Renal pelvis (tissue), 4 donors: ENCODE measurements around the gene PAX5. TPM values are rescaled to one million over a fixed set of nuclear protein-coding genes. Genes with fewer than 3 reads are reported as not detected.
A peak's percentile ranks its signal among the peaks of the same experiment; 100 is the strongest.

Experiments used
- DNase-seq: peaks from one replicate; pipeline ENCODE4 v3.0.0-alpha.2; 2013
- polyA plus RNA-seq, 3 donors: library from polyadenylated mRNA; unstranded; fragments of 120-200 nt; gene quantifications; one replicate each; pipeline ENCODE4 v1.2.1, GENCODE V29; 2013; ENCODE audit not compliant: insufficient read length in 3 of 3

Gene PAX5
- polyA plus RNA-seq, 3 donors: 0.05 to 0.27 (median 0.09) TPM

DNA sequence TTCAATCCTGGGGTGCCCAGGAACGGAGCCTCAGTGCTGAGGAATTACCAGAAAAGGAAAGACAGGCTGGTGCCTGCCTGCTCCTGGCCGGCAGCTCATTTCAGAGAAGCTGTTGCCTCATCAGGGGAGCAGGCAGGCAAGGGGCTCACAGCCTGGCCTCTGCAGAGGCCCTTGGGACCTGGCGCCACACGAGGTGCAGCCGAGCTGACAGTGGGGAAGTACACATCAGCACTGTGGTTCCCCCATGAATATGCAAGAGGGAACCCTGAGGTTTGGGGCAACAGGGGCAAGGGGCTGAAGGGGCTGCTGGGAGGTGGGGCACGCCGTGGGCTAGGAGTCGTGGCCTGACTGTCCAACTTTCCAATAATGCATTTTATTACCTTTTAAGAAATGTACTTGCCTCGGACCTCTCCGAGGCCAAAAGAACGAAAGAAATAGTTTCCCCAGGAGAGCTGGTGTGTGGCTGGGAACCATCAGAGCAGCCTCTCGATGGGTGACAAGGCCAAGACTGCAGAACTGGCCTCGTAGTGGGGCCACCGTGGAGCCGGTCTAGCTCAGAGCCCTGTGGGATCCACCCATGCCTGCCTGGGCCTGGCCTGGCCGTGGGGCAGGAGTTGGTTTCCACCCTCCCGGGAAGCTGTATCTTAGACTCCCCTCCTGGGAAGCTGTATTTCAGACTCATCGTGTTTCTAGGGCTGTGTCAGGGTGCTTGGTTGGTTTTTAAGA lies 198.6 kb downstream of the PAX5 start:
- no peak for DNase-seq

DNA sequence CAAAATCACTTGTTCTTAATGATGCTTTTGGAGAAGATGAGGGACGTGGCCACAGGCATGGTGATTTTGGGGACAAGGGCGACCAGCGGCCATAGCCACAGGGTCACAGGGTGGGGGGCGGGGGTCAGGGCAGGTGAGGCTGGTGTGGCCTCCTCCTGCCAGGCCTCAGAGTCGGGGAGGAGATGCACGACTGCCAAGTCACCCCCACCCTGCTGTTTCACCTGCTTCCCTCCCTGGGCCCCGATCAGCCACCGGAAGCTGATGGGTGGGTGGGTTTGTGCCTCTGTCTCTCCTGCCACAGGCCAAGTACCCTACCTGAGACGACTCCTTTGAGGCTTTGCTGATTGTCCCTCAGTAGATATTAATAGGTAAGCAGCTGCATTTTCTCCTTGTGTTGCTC lies 199.3 kb downstream of the PAX5 start:
- no peak for DNase-seq

DNA sequence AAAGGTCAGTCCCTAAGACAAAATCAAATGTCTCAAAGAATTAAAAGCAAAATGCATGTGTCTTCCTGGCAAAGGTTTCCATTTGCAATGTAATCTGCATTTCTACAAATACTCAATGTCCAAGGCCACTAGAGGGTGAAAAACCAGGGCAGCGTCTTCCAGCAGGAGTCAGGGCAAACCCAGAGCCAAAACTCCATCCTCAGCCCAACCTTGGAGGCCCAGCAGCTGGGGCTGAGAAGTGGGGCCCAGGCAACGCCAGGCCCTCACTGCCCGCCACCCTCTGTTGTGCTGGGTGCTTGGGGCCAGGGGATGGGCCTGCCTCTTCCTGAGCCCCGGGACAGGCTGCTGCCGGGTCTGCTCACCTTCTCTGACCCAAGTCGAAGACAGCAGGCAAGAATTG lies 200.1 kb downstream of the PAX5 start:
- DNase-seq: no peak

DNA sequence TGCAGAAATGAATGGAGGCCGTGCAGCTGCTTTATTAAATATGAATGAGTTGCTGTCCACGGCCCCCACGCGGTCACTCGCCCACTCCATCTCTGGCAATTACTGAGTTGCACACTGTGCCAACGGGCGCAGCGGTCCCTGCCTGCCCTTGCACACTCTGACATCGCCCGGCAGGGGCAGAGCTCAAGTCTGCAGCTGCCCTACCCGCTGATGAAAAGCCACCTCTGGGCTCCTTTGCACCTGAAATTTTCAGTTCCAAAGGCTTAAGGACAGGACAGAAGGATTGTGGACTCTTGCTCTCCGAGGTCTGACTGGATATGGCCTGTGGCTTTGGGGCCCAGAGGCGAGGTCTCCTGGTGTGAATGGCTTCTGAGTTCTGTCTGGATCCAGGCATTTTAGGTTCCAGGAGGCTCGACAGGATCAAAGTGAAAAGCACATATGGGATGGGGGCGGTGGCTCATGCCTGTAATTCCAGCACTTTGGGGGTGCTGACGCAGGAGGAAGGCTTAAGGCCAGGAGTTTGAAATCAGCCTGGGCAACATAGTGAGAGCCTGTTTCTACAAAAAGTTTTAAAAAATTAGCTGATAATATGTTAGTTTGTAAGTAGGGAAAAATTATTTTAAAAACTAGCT lies 201.8 kb downstream of the PAX5 start:
- no peak for DNase-seq

DNA sequence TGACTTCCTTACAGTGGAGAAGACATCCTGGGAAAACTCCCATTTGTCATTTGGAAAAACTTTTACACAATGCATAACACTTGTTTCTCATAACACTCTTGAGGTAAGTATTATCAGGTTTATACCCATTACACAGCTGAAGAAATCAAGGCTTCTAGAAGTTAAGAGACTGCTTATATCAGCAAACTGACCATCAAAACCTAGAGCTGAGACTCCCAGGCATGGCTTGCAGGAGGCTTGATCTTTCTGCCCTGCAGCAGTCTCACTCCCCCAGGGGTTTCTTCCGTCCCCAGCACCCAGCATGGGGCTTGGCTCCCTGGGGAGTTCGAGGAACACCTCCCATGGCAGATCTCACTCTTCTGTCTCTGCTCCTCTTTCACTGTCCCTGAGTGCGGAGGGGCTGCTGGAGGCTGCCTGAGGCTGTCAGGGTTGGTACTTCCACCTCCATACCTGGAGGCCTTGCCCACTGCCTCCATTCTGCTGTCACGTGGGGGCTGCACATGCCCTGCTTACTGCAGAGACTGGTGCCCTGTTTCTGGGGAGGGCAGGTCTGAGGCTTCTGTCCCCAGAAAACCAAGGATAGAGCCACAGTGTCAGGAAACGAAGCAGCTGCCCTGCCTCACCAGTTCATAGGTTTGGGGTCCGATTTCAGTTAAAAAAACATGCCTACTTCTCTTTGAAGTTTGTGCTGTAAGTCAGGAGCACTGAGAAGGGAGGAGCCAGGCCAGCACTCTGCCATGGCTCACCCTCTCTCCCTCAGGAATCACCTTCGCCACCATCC lies 202.5 kb downstream of the PAX5 start:
- no peak for DNase-seq

DNA sequence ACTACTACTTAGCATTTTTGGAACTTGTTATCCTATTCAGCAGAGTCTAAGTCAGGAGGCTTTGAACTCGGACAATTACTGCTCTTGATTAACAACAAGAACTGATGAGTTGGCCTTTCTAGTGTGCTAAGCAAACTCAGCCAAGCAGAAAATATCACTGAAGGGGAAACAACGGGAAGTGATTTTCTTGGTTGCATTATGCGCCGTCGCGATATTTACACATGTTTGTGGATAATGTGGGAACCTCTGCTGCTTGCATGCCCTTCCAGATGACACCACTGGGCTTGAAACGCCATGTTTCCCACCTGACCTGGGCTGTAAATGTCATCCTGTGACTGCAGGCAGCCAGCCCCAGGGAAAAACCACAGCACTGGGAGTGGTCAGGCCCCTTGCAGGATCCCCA lies 205.5 kb downstream of the PAX5 start:
- no peak for DNase-seq

DNA sequence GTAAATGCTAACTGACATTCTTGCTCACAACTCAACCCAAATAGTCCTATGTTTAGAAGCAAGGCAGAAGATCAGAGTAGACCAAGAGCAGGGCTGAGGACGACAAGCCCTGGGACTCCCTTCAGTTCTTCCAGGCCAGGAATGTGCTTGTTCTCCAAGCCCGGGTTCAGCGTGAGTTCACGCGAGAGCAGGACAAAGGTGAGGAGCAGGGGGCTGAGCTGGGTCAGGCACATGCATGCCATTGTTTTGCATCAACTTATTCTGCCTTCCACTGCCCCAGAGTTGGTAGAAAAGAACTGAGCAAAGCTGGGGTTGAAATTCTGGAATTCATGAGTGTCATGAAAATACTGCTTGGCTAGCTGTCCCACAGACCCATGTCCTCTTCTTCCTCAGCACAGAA lies 206.5 kb downstream of the PAX5 start:
- no peak for DNase-seq

DNA sequence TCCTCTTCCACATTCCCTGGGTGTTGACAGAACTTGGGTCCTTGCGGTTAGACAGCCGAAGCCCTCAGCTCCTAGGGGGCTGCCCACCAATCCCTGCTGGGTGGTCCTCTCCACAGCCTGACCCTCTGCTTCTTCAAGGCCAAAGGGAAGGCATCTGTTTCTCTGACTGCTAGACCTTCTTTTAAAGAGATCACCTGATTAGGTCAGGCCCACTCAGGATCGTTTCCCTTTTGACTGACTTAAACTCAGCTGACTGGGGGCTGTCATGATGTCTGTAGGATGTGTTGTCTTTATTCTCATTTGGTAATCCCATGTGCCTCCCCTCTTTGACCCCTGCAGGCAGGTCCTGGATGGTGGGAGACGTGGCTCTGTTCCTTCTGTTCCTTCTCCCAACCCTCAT lies 207.5 kb downstream of the PAX5 start:
- no peak for DNase-seq

DNA sequence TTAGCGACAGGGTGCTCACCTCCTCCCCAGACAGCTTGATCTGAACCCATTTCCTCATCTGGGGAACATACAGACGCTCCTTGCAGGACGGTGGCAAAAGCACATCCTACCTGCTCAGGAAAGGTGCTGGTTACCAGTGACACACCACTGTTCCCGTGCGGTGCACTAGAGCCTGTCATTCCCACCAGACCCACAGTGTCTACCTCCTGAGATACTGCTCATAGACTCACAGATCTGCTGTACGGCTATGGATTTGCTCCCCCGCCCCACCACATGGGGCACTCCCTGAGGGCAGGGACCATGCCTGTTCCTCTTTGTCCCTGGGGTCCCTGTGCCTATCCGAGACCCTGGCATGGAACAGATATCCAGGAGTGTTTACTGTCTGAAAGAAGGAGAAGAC lies 208.9 kb downstream of the PAX5 start:
- DNase-seq: no peak

DNA sequence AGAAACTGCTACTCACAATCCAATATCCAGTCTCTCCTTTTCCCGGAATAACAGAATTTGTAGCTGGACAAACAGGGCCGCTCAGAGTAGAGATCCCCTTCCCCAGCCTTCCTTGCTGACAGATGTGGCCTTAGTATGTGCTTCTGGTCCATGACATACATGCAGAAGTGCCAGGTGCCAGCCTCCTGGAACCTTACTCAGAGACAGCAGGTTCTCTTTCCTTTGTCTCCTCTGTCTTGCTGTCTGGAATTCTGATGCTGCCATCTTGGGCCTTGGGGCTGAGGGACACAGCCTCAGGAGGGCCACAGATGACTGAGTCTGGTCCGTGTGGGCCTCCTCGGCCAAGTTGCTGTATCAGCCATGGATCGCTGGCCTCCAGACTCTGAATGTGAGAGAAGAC lies 210.1 kb downstream of the PAX5 start:
- DNase-seq: no peak

DNA sequence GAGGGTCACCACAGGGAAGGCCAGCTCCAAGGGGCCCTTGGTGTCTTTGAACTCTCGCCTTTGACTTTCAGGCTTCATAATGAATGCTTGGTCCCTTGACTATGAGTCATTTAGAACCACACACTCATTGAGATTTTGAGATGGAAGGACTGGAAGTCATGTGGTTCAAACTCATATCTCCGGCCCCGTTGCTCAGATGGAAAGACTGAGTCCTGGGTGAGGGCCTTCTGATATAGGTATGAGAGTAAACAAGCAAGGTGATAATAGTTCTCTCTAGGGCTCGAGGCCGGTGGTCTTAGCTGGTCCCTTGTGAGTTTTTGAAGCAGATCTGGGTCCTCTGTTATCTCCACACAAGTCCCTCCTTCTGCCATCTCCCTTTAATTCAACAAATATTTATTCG lies 210.6 kb downstream of the PAX5 start:
- no peak for DNase-seq

DNA sequence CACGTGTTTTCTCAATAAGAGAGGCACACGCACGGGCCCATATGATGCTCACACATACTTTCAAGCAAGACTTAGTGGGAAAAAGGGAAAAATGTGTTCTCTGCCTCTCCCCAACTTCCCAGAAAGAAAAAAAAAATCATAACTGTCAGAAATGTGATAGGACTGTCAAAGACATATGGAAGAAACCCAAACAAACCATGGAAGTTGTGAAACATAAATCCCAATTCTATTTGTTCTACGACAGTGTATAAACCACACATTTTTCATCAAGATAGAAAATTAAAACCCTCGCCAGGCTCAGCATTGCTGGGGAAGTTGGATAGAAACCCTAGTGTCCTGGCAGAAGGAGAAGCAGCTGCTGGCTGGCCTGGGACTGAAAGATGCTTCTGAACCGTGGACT lies 211.9 kb downstream of the PAX5 start:
- no peak for DNase-seq

DNA sequence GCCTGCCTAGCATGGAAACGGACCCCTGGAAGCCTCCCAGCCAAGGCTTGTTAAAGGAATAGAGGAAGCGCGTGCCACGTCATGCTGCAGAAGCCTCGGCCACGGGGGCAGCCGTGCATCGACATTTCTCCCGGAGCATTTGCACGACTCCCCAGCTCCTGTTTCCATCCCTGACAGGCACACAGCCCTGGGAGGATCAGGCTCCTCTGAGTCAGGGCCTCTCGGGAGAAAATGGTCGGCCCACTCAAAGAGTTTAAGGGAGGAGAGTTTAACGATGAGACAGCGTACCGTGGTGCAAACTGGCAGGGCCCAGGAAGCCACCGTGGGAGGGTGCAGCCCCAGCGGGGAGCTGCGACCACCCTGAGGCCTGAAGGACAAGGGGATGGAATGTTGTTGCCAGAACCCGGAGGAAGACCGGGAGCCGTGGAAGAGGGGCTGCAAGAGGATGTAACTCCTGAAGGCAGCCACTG lies 213.6 kb downstream of the PAX5 start:
- no peak for DNase-seq

DNA sequence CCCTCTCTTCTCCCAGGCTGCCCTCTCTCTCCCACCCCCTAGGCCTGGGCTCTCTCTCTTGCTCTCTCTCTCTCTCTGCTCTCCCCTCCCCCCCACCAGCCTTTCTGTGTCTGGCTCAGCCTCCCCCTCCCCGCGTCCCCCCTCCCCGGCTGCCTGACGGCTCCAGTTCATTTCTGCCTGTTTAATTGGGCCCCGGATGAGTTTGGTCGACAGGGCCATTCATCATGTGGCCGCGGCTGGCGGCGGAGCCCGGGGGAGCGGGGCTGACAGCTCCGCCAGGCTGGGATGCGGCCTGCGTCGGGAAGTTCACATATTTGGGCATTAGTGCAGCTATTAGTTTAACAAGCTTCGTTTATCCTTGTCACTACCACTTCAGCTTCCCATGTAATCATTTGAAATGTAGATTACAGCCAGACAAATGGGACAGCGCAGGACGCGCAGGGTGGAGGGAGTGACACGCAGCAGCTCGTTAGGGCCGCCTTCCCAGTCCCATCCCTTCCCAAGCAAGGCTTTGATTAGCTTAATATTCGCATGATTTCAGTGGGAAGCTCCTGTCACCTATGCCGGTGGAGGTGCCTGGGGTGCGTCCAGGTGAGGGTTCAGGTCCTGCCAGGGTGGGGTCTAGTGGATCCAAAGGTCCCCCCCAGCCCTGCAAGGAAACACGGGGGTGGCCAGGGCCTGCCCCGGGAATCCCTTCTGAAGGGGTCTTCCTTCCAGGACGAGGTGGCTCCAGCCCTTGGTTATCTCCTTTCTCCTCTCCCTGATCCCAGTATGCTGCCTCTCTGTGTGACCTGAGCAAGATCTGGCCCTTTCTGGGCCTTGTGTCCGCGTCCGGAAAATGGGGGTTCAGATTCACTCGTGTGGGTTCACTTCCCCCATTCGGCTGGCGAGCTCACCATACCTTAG lies 214.8 kb downstream of the PAX5 start:
- peak; percentile 81 for DNase-seq

DNA sequence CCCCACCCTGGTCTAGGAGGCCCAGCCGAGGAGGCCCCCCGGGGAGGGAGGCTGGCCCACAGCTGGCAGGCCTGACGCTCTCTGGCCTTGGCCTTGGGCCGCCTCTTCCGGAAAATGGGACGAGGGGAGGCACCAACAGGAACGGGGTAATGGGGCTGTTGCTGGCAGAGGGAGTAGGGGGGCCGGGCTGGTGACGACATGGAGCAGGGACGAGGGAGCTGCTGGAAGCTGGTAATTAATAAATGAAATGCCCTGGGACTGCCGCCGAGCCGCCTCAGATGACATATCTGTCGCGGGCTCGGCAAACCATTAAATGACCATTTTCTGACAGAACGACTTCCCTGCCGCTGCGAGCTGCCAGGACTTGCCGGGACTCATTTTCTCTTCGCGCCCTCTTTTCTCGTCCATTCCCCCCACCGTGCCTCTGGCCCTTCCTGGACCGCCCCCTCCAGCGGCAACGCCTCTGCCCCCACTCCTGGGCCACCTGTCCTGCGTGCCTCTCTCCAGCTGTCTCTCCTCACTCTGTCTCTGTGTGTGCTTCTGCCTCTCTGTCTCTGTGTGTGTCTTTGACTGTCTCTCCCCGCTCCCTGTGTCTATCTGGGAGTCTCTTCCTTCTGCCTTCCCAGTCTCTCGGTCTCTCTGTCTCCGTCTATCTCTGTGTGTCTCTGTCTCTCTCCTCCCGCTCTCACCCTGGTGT lies 215.7 kb downstream of the PAX5 start:
- DNase-seq: no peak

DNA sequence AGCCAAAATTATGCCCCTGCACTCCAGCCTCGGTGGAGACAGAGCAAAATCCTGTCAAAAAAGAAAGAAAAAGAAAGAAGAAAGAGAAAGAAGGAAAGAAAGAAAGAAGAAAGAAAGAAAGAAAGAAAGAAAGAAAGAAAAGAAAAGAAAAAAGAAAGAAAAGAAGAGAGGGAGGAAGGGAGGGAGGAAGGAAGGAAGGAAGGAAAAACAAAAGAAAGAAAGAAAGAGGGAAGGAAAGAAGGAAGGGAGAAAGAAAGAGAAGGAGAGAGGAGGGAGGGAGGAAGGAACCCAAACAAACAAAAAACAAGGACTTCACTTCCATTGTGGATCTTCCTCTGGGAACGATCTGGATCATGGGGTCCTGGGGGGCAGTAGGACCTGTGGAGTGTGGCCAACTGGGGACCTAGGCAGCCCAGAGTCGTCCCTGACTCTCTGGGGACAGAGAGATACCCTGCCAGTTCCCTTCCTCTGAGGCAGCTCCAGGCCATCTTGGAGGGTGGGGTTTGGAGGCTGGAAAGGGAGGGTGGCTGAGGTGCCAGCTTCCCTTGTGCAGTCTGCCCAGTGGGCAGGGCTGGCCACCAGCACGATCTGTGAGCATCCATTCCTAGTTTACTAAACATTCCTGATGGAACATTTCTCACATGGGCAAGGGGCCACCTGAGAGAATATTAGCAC lies 216.8 kb downstream of the PAX5 start:
- no peak for DNase-seq

DNA sequence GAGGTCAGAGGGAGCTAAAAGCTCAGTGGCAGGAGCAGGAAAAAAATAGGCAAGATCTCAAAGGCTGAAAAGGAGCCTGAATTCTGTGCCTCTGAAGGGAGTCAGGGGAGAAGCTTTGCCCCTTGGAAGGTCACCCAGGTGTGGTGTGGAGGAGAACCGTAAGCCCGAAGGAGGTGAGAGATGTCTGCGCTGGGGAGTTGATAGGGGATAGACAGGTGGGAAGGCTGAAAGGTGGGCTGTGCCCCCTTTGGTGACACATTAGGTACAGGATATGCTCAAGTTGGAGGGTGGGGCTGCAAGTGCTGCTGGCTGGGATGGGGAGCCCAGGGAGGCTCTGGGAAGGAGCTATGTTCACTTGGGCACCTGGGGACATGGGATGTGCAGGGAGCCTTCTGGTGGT lies 217.7 kb downstream of the PAX5 start:
- DNase-seq: no peak

DNA sequence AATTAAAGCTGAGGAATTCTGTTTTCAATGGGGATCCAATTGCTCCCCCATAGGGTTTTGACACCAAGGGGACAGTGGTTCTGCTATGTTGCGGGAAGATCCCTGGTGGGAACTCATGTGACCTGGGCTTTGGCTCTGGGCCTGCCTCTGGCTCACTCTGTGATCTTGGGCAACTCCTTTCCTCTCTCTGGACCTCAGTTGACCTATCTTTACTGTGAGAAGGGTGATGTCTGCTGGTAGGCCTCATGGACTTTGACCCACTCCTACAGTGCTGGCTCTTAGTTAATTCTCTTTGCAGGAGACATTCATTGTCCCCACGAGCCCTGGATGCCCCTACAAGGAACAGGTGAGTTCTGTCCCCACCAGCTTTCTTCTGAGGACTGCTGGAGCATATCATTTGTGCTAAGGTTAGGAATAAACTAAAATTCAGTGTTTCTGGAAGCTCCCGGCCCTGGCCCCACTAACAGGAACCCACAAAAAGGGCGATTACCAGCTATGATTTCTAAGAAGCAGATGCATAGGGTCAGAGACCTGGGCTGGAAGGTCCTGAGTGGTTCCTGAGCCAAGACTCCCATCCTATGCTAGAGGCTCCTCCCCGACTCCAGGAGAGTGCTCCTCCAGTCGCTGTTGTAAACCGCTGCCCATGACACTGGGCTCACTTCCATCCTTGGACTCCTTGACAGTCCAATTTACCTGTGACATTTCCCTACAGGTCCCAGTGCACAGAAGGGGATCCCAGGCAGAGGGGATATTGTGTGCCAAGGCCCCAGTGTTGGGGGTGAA lies 218.3 kb downstream of the PAX5 start:
- no peak for DNase-seq

DNA sequence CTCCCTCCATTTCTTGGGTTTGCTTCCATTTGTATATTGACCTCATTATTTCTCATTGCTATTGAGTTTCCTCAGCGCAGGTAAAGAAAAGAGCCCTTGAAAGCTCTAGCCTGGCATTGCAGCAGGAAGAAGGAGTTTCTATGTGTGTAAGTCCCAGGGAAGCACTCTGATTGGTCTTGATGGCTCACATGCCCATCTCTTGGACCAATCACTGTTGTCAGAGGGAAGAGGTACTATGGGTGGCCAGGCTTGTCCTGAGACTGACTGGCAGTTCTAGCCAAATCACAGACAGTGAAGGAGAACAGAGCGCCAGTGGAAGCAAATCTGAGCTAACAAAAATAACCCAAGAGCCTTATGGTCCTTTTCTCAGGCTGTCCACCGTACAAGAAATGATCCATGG lies 219.0 kb downstream of the PAX5 start:
- DNase-seq: no peak

DNA sequence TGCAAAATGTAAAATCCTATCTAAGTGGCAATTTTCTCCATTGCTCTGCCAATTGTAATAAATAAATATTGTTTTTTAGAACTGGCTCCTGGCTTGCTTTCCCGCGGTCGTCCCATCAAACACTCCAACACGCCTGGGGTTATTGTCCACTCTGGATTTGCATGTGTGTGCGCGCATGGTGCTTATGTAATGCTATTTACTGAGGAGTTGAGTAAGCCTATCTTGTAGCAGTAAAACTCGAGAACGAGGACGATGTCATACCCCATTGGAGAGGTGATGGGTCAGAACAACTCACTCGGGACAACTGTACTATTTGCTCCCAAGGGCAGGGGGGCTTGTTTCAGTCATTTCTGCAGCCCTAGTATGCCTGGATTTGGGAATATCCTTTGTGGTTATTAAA lies 220.9 kb downstream of the PAX5 start:
- peak; percentile 58 for DNase-seq
